Measurements from ENCODE around the gene TMEM242.
"Not testable (repeated sequence)": the region's sequence is repeated elsewhere in the genome, so short reads cannot be mapped to it uniquely, and the experiment has no call there.

Gene TMEM242

GRCh38 chr6:157322792-157323254 is 496 bp downstream of the TMEM242 start:
- DNase-seq, result no peak

DNA sequence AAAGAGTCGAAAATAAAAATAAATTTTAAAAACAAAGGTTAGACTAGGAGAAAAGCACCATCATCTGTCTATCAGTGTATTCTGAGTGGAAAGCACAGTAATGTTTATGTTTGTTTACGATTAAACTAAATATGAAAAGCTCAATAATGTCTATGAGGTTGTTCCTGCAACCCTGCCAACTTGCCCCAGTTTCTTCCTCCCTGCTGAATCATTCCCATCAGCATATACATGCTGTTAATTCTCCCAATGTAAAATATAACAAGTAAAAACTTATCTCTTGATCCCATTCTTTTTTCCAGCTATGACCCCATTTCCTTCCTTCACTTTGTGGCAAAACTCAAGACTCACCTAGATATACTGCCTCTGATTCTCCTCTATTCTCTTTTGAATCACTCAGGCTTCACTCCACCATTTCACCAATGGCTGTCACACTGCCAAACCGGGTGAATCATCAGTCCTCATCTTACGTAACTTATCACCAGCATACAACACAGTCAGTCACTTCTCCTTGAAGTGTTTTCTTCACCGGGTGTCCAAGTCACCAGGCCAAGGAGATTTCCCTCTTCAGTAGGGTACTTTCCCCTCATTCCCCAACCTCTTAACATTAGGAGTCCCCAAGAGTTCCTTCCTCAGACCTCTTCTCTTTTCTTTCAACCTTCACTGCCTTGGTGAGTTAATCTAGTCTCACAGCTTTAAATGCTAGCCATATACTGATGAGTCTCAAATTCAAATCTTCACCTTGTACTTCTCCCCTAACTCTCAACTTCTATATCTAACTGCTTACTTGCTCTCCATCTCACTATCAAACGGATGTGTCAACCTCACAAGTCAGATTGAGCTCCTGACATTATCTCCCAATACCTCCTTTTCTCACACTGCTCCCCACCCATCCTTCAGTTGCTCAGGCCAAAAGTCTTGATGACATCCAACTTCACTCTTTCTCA is 6.2 kb downstream of the TMEM242 start:
- DNase-seq, result no peak

GRCh38 chr6:157314705-157315321 is 8.5 kb downstream of the TMEM242 start:
- no peak for DNase-seq

GRCh38 chr6:157313531-157314467 is 9.5 kb downstream of the TMEM242 start:
- no peak for DNase-seq

DNA sequence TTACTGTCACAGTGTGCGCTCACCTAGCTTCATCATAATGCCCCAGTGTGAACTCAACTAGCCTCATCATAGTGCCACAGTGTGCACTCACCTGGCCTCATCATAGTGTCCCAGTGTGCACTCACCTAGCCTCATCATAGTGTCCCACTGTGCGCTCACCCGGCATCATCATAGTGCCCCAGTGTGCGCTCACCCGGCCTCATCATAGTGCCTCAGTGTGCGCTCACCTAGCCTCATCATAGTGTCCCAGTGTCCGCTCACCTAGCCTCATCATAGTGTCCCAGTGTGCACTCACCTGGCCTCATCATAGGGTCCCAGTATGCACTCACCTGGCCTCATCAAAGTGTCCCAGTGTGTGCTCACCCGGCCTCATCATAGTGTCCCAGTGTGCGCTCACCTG is 10.6 kb downstream of the TMEM242 start:
- DNase-seq, result no peak

DNA sequence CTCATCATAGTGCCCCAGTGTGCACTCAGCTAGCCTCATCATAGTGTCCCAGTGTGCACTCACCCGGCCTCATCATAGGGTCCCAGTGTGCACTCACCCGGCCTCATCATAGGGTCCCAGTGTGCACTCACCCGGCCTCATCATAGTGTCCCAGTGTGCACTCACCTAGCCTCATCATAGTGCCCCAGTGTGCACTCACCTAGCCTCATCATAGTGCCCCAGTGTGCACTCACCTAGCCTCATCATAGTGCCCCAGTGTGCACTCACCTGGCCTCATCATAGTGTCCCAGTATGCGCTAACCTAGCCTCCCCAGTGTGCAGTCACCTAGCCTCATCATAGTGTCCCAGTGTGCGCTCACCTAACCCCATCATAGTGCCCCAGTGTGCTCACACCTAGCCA is 12.6 kb downstream of the TMEM242 start:
- DNase-seq, result not testable (repeated sequence)

- DNase-seq, result no peak
These were observed 15.7 kb downstream of the TMEM242 start for GRCh38 chr6:157307661-157308060.

GRCh38 chr6:157305670-157306653 is 17.4 kb downstream of the TMEM242 start:
- DNase-seq, result no peak

DNA sequence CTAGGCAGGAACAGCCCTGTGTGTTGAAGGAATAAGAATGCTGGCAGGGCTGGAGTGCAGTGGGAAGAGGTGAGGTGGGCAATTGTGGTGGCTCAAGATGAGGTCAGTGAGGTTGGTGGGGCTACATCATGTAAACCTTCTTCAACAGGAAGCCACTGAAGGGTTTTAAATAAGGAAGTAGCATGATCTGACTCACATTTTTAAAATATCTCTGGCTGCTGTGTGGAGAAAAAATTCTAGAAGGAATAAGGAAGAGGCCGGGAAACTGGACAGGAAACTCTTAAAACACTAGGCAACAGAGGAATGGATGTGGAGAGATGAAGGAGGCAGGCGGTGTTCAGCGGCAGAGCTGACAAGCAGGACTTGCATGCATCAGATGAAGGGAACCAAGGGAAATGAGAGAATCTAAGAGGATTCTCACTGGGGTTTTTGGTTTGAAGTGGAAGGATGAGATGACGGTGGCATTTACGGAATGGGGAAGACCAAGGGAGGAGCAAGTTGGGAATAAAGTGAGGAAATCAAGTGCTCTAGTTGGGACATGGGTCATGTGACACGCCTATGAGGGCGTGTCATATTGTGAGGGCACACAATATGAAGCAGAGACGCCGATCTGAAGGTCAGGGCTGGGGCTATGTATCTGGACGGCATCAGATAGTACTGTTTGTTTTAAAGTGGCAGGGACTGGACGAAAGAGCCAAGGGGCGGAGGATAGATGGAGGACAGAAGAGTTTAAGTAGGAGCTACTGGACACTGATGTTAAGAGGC is 18.2 kb downstream of the TMEM242 start:
- DNase-seq, result no peak

DNA sequence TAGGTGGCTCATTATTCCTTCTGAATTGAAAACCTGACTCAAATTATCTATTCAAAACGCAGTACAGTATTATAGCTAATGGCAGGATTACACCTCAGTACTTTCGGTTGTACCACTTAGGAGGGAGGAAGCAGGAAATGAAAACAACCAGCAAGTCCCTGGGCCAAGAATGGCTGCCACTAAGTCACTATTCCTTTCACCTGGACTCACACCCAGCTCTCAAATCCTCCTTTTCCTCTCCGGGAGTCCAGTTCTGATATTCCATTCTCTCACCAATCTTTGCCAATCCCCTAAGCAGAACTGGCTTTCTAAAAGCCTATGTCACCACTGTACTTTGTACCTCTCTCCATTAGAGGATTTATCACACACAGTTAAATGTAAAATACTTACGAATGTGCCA is 20.6 kb downstream of the TMEM242 start:
- no peak for DNase-seq

DNA sequence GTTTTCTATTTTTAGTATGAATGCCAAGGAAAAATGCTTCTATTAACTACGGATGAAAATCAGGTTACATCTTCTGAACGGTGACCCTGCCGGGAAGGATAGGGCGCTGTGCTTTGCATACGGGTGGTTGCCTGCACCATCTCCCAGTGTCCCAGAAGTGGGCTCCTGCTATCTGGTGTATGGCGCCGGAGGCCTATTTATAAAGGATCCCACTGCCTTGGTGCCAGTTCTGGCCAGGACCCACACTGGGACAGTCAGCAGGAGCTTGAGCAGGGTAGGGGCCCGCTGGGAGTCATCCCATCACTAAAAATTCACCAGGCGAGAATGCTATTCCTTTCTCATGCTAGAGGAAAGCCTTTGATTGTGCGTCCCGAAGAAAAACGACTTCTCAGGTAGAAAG is 22.9 kb downstream of the TMEM242 start:
- DNase-seq, result no peak

DNA sequence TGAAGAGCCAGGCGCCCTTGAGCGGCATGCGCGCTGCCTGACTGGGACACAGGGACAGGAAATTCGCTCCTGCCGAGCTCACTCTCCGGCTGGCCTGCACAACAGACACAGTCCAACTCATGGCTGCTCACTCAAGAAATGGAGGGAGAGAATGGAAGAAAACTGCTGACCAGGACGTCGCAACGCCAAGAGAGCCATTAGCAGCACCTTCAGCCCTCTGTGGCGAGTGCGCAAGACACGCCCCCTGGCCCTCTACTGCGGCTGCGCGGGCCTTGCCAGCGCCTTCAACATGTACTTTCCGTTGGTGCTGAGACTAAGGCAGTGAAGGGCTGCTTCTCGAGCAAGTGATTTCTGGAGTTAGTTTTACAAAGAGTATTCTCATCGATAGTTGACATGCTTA is 23.3 kb downstream of the TMEM242 start:
- no peak for DNase-seq

DNA sequence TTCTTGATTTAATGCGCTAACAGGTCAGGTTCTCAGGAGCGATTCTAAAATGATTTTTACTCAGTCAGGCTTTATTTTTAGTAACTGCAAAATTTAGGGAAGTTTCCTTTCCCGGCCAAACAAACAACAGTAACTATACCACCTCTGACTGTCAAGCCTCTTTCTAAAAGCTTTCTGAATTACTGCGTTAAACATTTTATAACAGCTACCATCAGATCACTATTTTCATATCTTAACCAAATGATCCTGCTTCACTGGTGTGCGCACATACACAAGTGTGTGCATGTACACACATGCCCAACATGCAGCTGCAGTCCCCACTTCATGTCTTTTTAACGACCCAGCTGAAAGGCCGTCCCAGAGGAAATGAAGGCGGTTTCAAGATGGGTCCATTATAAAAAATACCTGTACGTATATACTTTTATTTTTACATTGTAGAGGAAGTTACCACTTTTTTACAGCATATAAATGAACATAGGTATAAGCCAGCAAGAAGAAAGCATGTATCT is 25.0 kb downstream of the TMEM242 start:
- no peak for DNase-seq

GRCh38 chr6:157294654-157295053 is 28.7 kb downstream of the TMEM242 start:
- DNase-seq, result no peak

DNA sequence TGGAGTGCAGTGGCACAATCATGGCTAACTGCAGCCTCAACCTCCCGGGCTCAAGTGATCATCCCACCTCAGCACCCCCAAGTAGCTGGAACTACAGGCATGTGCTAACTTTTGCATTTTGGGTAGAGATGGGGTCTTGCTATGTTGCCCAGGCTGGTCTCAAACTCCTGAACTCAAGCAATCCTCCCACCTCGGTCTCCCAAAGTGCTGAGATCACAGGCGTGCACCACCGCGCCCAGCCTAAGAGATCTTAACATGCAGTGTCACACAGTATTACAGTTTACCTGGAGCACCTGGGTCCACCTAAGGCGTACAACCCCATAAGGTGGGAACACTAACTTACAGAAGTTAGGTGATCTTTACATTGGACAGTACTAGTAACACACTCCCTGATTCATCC is 29.5 kb downstream of the TMEM242 start:
- no peak for DNase-seq

- DNase-seq, result no peak
These were observed 31.1 kb downstream of the TMEM242 start for GRCh38 chr6:157292202-157292601.

- DNase-seq, result no peak
These were observed 32.0 kb downstream of the TMEM242 start for GRCh38 chr6:157291356-157291755.

- no peak for DNase-seq
These were observed 32.5 kb downstream of the TMEM242 start for GRCh38 chr6:157290797-157291196.

- no peak for DNase-seq
These were observed 33.6 kb downstream of the TMEM242 start for GRCh38 chr6:157289764-157290163.

DNA sequence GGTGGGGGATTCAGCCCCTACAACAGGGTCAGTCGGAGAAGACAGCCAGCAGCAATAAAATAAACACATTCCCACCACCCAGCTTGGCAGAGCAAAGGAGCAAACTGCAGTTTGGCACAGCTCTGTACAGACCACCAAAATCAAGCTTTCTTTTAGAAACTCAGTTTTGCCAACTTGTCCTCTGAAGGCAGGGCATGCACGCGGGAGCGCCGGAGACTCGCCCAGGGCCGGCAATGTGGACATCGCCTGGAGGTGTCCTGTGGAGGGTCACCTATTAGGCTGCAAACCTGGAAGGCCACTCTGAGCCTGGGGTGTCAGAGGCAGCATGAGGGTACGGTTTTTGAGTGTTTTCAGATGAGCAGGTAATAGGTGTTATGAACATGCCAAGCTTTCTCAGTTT is 34.7 kb downstream of the TMEM242 start:
- no peak for DNase-seq

GRCh38 chr6:157287923-157288322 is 35.4 kb downstream of the TMEM242 start:
- DNase-seq, result no peak

Data from NCI-H446 treated with DMSO at 0.1 percent for 48 hours (cell line).